Hindlimb muscle (tissue), 1 donor: ENCODE data around the gene KLHL6. TPM values are rescaled to one million over a fixed set of nuclear protein-coding genes. Genes with fewer than 3 reads are reported as not detected.
"Not testable (repeated sequence)": the region's sequence is repeated elsewhere in the genome, so short reads cannot be mapped to it uniquely, and the experiment has no call there.

Experiments used
- DNase-seq: peaks from one replicate; pipeline ENCODE4 v3.0.0-alpha.2; 2013
- polyA plus RNA-seq: library from polyadenylated mRNA; unstranded; fragments of 120-200 nt; gene quantifications from one replicate; pipeline ENCODE4 v1.2.1, GENCODE V29; 2013; ENCODE audit not compliant: insufficient read length

The KLHL6 gene
- polyA plus RNA-seq, 1 donor = 1.6 TPM

DNA sequence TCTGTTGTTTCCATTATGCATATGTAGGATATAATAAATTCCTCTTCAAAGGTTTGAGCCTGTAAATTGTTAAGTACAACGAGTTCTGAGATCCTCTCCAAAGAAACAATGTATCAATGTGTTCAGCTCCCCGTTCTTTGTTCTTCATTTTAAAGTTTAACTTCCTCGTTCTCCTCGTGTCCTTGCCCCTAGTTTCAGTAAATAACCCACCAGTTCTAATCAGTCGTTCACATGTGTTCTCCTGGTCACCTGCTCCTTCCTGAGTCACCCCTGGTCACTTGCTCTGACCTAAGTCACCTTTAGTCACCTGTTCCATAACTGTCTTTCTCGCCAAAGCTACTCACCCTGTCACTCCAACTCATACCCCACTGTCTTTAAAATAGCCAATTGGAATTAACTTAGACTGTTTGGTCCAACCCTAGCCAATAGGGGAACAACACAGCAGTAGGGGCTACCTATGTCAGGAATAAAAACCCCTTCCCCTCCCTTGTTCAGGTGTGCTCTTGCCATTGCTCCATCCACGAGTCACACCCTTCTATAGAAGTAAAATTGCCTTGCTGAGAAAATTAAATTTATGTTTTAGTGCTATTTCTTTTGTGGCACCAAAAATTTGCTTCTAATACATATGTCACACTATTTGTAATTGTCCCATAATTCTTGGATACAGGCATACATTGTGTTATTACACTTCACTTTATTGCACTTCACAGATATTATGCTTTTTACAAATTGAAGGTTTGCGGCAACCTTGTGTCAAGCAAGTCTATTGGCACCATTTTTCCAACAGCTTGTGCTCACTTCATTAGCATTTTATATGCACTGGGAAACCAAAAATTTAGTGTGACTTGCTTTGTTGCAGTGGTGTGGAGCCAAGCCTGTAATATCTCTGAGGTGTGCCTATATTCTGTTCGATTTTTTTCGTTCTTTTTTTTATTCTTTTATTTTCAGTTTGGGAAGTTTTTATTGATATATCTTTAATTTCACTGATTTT is 111.8 kb downstream of the KLHL6 start:
- no peak for DNase-seq

DNA sequence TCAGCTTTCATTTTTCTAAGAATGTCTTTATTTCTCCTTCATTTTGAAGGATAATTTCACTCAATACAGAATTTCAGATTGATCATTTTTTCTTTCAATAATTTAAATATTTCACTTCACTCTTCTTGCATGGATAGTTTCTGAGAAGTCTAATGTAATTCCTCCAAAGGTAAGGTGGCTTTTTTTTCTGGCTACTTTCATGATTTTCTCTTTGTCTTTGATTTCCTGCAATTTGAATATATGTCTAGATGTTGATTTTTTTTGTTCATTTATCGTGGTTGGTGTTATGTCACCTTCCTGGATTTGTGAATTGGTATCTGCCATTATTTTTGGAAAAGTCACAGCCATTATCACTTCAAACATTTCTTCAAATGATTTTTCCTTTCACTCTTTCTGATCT is 112.5 kb downstream of the KLHL6 start:
- DNase-seq = no peak

DNA sequence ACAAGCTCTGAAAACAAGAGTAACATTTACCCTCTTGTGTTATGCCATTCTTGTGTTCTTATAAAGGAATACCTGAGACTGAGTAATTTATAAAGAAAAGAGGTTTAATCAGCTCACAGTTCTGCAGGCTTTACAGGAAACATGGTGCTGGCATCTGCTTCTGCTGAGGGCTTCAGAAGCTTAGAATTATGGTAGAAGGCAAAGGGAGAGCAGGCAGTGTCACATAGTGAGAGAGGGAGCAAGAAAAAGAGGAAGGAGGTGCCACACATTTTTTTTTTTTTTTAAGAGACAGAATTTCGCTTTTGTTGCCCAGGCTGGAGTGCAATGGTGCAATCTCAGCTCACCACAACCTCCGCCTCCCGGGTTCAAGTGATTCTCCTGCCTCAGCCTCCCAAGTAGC is 115.0 kb downstream of the KLHL6 start:
- not testable (repeated sequence) for DNase-seq

DNA sequence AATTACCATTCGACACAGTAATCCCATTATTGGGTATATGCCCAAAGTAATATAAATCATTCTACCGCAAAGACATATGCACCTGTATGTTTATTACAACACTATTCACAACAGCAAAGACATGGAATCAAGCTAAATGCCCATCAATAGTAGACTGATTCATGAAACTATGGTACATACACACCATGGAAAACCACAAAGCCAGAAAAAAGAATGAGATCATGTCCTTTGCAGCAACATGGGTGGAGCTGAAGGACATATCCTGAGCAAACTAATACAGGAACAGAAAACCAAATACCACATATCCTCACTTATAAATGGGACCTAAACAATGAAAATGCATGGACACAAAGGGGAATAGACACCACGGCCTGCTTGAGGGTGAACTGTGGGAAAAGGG is 116.0 kb downstream of the KLHL6 start:
- DNase-seq = no peak

DNA sequence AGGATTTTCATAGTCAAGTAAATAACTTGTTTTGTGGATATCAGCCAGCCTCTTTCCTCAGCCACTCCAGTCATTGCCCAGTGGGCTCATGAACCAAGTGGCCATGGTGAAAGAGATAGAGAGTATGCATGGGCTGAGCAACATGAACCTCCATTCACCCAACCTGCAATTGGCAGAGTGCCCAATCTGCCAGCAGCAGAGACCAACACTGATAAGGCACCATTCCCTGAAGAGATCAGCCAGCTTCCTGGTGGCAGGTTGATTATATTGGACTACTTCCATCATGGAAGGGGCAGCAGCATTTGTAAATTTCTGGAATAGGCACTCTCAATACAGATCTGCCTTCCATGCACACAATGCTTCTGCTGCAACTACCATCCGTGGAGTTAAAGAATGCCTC is 116.8 kb downstream of the KLHL6 start:
- DNase-seq = no peak

DNA sequence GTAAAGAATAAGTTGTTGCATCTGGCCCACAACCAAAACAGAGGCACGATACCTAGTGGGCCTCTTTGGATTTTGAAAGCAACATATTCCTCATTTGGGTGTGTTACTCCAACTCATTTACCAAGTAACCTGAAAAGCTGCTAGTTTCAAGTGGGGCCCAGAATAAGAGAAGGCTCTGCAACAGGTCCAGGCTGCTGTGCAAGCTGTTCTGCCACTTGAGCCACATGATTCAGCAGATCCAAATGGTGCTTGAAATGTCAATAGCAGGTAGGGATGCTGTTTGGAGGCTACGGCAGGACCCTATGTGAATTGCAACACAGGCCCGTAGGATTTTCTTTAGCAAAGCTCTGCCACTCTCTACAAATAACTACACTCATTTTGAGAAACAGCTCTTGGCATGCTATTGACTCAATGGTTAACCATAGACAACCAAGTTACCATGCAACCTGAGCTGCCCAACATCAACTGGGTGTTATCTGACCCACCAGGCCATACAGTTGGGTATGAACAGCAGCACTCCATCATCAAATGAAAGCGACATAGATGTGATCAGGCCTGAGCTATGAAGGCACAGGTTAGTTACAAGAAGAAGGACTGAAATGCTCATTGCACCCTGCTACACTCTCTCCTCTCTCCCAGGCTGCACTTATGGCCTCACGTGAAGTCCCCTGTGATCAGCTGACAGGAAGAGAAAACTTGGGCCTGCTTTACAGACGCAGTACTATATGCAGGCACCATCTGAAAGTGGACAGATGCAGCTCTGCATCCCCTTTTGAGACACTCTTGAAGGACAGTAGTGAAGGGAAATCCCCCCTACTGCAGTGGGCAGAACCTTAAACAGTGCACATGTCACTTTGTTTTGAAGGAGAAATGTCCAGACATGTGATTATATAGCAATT is 117.6 kb downstream of the KLHL6 start:
- DNase-seq = no peak

Other genes with a start within 250 kb of the KLHL6 start
- gene MCF2L2, start 127.1 kb downstream of the KLHL6 start, polyA plus RNA-seq = 0.21 TPM
- gene KLHL24, start 79.9 kb upstream of the KLHL6 start, polyA plus RNA-seq = 37.0 TPM
- 32.8 TPM for gene YEATS2, start 142.1 kb upstream of the KLHL6 start, polyA plus RNA-seq